Stimulated activated CD8-positive, alpha-beta memory T cell treated with anti-CD3 and anti-CD28 coated beads, Interleukin-7, amount 100 ng/mL, for 48 hours (primary cell): ENCODE measurements around the gene CUBN.
"Not testable (repeated sequence)": the region's sequence is repeated elsewhere in the genome, so short reads cannot be mapped to it uniquely, and the experiment has no call there.

ENCODE experiments used
- DNase-seq, 2 donors: peaks; one replicate each; pipeline ENCODE4 v3.0.0-alpha.2; 2020; ENCODE audit warnings: low read depth in 1 of 2; ENCODE audit errors: extremely low read depth in 1 of 2

CUBN gene

GRCh38 chr10:17141504-17142229 is 12.1 kb upstream of the CUBN start:
- no peak for DNase-seq

- no peak for DNase-seq
These were observed 10.8 kb upstream of the CUBN start for GRCh38 chr10:17140386-17140761.

- no peak for DNase-seq
These were observed 8.9 kb upstream of the CUBN start for GRCh38 chr10:17138460-17139042.

GRCh38 chr10:17134737-17135260 is 5.2 kb upstream of the CUBN start:
- no peak for DNase-seq

- no peak for DNase-seq
These were observed 4.7 kb upstream of the CUBN start for GRCh38 chr10:17134282-17134681.

- no peak for DNase-seq
These were observed 1.4 kb downstream of the CUBN start for GRCh38 chr10:17128261-17128660.

- no peak for DNase-seq
These were observed 3.3 kb downstream of the CUBN start for GRCh38 chr10:17126327-17126726.

- no peak for DNase-seq
These were observed 4.3 kb downstream of the CUBN start for GRCh38 chr10:17125206-17125893.

GRCh38 chr10:17123961-17124360 is 5.7 kb downstream of the CUBN start:
- no peak for DNase-seq

GRCh38 chr10:17122726-17123661 is 6.6 kb downstream of the CUBN start:
- DNase-seq: no peak

- DNase-seq: no peak
These were observed 7.6 kb downstream of the CUBN start for GRCh38 chr10:17122052-17122451.

- DNase-seq: no peak
These were observed 8.9 kb downstream of the CUBN start for GRCh38 chr10:17120694-17121093.

GRCh38 chr10:17119845-17120244 is 9.8 kb downstream of the CUBN start:
- no peak for DNase-seq

- DNase-seq: no peak
These were observed 13.4 kb downstream of the CUBN start for GRCh38 chr10:17116193-17116592.

- no peak for DNase-seq
These were observed 13.9 kb downstream of the CUBN start for GRCh38 chr10:17115683-17116082.

- not testable (repeated sequence) for DNase-seq
These were observed 14.7 kb downstream of the CUBN start for GRCh38 chr10:17114878-17115444.

GRCh38 chr10:17113889-17114540 is 15.6 kb downstream of the CUBN start:
- DNase-seq: no peak

GRCh38 chr10:17113346-17113745 is 16.3 kb downstream of the CUBN start:
- DNase-seq: no peak

GRCh38 chr10:17112566-17112965 is 17.0 kb downstream of the CUBN start:
- no peak for DNase-seq
